AG09319 (cell line): ENCODE measurements around the gene ATMIN.

ENCODE experiments used
- DNase-seq: peaks from one replicate; pipeline ENCODE4 v3.0.0-alpha.2; 2010; ENCODE audit warnings: low read depth; ENCODE audit errors: extremely low read depth
- TF ChIP-seq, protein P1 (sequence below): IDR thresholded peaks from 2 replicates; pipeline ENCODE4 v1.5.1; 2011; ENCODE audit warnings: low read depth, mild to moderate bottlenecking, inconsistent platforms, low read length, moderate library complexity

The ATMIN gene

DNA sequence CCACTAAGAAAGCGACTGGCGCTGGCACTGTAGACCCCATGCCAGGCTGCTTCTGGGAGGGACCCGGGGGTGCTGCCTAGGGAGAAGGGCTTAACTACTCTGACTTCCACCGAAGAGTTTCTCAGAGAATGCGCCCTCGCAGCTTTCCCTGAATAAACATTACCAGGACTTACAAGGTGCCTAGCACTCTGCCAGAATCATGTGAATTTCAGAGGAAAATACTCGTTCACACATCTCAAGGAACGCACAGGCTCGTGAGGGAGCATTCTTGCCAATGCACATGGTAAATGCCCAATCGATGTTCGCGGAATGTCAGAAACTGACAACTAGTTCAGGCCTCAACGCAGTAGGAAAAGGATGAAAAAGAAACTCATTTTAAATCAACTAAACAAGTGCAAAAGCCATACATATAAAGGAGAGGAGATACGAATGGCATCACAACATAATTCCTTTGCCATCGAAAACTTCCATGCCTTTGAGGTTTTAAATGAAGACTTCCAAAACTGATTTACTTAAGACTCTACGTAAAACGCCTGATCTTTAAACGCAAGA lies 30.0 kb upstream of the ATMIN start:
- DNase-seq: no peak
- TF ChIP-seq, protein P1, sequence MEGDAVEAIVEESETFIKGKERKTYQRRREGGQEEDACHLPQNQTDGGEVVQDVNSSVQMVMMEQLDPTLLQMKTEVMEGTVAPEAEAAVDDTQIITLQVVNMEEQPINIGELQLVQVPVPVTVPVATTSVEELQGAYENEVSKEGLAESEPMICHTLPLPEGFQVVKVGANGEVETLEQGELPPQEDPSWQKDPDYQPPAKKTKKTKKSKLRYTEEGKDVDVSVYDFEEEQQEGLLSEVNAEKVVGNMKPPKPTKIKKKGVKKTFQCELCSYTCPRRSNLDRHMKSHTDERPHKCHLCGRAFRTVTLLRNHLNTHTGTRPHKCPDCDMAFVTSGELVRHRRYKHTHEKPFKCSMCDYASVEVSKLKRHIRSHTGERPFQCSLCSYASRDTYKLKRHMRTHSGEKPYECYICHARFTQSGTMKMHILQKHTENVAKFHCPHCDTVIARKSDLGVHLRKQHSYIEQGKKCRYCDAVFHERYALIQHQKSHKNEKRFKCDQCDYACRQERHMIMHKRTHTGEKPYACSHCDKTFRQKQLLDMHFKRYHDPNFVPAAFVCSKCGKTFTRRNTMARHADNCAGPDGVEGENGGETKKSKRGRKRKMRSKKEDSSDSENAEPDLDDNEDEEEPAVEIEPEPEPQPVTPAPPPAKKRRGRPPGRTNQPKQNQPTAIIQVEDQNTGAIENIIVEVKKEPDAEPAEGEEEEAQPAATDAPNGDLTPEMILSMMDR: no peak

DNA sequence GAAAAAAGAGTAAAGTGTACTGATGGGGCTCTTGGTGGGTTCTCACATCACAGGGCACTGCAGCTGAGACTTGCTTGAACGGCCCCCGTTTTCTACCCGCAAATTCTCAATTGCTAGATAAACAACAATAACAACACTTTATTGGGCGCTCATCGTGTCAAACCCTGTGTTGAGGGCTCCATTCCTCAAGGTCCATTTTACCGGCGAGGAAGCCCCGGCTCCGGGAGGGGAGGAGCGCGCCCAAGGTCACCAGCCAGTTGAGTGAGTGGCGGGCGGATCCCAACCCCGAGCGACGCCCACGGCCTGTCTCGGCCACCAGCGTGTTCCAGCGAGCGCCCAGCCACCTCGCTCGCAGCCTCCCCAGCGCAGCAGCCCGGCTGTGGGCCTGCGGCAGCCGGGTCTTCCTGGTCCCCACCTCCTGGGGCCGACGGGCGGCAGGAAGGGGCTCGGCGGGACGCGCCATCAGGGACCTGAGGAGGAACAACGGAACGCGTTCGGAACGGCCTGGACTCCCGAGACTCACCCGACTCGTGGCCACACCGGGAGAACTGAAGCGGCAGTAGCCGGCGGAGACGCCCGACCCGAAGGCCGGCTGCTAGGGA lies 29.3 kb upstream of the ATMIN start:
- TF ChIP-seq, protein P1: no peak
- DNase-seq: no peak

DNA sequence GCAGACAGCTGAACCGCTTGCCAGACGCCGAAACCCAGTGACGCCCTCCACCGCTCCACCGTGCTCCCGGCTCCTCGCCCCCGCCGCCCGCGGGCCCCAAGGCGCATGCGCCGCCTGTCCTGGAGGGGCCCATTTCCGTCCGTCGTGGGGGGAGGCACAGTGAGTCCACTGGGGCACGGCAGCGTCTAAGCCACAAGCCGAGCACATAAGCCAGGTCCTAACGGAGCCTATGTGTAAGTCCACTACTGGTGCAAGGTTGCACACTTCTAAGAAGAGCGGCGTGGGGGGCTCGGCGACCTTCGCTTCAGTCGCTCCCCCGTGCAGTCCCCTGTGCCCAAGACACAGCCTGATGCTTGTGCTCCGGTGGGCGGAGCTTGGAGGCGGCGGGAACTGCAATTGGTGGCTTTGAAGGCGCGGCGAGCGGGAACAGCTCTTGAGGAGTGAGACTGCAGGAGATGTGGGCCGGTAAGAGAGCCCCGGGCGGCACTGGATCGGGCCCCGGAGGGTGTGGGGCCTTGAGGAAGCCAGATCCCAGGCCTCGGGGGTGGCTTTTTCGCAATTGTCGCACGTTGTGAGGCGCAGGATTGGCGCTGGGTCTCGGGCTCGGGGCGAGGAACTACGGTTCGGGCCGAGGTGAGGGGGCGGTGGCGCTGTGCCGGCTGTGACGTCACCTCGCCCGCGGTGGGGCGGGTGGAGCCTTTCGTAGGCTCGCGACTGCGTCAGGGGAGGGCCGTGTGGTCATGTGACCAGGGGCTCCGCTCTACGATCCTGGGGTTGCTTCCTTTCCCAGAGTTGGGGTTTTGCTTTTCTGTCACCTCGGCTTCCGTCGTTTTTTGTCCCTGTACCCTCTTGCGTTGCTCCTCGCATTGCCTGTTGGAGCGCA lies 28.6 kb upstream of the ATMIN start, which contains the start of the genes CENPN and CMC2:
CENPN (plus strand) TSS at position 402 of the 883 bp plus-strand sequence. CDS start 4,726 bp downstream, outside the sequence.
CMC2 (minus strand) TSS at position 73 of the 883 bp plus-strand sequence. CDS start 9,491 bp downstream, outside the sequence.
- peak; percentile 99 for DNase-seq
- TF ChIP-seq, protein P1: no peak; the same call in 1 of the 2 replicates

DNA sequence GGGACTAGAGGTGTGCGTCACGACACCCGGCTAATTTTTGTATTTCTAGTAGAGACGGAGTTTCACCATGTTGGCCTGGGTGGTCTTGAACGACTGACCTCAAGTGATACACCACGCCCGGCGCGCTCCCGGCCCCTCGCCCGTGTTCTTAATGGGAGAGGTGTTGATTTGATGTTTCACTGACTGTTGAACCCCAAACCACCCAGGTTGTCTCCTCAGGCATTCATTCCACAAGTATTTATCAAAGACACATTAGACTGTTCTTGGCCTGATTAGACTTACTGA lies 27.2 kb upstream of the ATMIN start:
- DNase-seq: no peak
- TF ChIP-seq, protein P1: no peak

DNA sequence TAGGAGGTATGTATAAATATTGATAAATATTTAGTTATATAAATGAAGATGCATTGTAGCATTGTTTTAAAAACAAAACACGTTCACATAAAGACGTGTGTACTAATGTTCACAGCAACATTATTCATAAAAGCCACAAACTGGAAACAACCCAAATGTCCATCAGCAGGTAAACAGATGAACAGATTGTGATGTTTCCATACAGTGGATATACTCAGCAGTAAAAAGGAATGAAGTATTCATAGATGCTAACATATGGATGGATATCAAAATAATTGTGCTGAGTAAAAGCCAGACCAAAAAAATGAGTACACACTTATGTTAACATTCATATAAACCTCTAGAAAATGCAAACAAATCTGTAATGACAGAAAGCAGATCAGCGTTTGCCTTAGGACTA lies 22.7 kb upstream of the ATMIN start:
- TF ChIP-seq, protein P1: no peak
- no peak for DNase-seq

DNA sequence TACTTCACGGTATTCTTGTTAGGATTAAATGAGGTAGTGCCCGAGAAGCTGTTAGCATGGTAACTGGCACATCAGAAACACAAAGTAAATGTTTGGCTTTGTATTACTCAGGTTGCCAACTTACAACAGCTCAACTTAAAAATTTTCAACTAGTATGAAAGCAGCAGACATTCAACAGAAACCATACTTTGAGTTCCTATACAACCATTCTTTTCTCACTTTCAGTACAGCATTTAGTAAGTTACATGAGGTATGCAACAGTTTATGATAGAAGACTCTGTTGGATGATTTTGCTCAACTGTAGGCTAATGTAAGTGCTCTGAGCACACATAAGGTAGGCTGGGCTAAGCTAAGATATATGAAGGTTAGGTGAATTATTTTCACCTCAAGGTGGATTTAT lies 21.0 kb upstream of the ATMIN start:
- TF ChIP-seq, protein P1: no peak
- no peak for DNase-seq

DNA sequence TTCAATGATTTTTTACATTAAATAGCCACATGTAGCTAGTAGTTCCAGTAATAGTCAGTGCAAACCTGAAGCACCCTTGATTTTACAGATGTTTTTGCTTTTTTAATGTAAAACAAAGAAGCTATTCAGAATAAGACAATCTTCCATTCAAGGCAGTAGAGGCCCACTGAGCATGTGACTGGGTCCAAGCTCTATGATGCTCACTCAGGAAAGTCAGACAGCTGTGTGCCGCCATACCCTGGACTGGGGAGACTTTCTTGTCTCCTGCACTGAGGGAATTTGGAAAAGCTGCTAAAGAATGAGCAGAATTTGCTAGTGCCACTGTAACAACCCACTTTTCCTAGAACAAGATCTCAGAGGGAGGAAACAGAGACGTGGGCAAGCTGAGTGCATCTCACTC lies 17.1 kb upstream of the ATMIN start:
- TF ChIP-seq, protein P1: no peak
- no peak for DNase-seq
